Epithelial cell of proximal tubule (primary cell): ENCODE measurements around the gene RNF217. TPM values are rescaled to one million over a fixed set of nuclear protein-coding genes. Genes with fewer than 3 reads are reported as not detected.

ENCODE experiments used
- DNase-seq: peaks from one replicate; pipeline ENCODE4 v3.0.0-alpha.2; 2011; ENCODE audit warnings: low read depth
- H3K4me3 ChIP-seq: 2 replicates; pipeline ENCODE4 v1.5.1; 2011; ENCODE audit warnings: low read depth, mild to moderate bottlenecking, low read length
- CTCF ChIP-seq: conservative IDR thresholded peaks from 2 replicates; pipeline ENCODE4 v1.5.1; 2012; ENCODE audit warnings: low read depth, mild to moderate bottlenecking, low read length
- total RNA-seq: library from RNA; depleted of rRNA; stranded (reverse); fragments of >200 nt; gene quantifications from 2 replicates; pipeline ENCODE4 v1.2.3, GENCODE V29; 2015

The RNF217 gene
- total RNA-seq, 1 donor from 2014 or later, result 12.6 TPM

DNA sequence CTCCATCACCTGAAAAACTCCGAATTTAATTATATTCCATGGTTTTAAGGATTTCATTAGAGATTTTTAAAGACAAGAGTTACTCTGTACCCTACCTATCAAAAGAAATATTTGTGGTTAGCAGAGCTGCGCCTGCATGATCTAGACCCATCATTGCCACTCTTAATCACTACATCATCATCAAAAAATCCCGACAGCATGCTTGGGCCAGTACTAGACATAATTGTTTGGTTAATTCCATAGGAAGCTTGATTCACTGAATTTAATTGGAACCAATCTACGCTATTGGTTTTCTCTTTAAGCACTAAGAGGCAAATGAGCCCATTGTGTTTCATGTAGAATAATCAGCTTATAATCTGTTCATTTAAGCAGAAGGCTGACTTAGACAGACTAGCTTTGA lies 33.4 kb upstream of the RNF217 start:
- no peak overlapping the region for H3K4me3 ChIP-seq
- no peak for DNase-seq
- no peak for TF ChIP-seq CTCF

DNA sequence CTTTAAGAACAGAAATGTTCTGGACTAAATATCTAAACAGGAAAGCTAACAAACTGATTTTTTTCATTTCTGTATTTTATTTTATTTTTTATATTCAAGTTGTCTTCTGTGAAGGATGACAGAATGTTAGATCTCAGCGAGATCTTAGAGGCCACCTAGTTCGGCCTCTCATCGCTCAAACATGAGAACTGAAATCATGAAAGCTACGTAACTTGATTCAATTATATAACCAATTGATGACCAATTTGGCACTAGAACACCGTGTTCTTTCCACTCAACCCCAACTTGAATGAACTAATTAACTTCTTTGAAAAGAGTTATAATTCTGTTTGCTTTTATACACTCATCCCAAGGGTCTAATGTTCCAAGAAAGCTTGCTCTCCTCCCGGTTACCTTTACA lies 24.6 kb upstream of the RNF217 start:
- no peak for DNase-seq
- H3K4me3 ChIP-seq, result no peak overlapping the region
- TF ChIP-seq CTCF, result no peak

DNA sequence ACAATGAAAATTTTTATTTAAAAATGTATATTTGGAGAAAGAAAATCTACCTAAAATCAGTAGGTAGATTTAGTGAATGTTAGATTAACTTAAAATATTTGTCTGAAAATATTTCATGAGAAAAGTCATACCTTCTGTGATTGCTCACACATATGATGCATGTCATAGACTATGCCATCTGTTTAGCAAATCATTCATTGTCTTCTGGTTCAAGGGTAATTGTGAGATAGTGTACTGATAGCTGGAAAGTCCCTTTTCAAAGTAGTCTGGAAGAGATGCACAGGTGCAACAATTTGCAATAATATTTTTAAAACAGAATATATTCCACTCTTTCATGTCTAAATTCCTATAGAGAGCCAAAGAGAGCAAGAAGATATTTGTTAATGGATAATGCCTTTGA lies 21.0 kb upstream of the RNF217 start:
- H3K4me3 ChIP-seq, result no peak overlapping the region
- no peak for DNase-seq
- TF ChIP-seq CTCF, result no peak

DNA sequence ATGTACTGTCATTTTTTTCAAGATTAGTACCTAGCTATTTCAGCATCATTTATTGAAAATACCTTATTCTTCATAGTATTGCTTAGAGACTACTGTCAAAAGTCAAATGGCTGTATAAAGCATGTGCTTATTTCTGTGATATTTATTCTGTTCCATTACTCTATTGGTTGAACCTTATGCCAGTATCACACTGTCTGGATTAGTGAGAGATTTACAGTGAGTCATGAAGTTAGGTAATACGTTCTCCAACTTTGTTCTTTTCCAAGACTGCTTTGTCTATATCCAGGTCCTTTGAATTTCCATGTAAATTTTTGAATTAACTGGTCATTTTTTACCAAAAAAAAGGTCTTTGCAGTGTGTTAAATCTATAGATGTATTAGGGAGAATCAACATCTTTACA lies 18.6 kb upstream of the RNF217 start:
- no peak for DNase-seq
- no peak for TF ChIP-seq CTCF
- no peak overlapping the region for H3K4me3 ChIP-seq

DNA sequence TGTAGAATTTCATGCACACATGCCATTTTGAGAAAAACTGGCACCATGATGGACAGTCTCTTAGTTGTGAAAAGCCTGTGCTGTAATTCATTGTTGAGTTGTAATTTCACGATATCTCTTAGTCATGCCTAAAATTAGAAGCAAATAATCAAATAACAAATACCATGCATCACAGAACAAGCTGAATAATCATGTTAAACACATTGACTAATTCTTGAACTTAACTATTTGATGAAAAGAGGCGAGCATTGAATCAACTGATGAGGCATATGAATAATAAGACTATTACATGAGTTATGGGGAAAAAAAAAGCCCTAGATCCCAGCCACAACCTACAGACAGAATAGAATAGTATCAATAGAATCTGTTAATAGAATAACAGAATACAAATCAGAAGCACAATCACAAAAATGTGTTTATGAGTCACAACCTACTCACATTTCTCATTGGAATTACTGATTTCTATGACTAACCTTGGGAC lies 14.2 kb upstream of the RNF217 start:
- no peak for TF ChIP-seq CTCF
- no peak overlapping the region for H3K4me3 ChIP-seq
- DNase-seq, result no peak

- no peak overlapping the region for H3K4me3 ChIP-seq
- TF ChIP-seq CTCF, result no peak
- no peak for DNase-seq
Observed at GRCh38 chr6:124949706-124950105, 12.5 kb upstream of the RNF217 start.

DNA sequence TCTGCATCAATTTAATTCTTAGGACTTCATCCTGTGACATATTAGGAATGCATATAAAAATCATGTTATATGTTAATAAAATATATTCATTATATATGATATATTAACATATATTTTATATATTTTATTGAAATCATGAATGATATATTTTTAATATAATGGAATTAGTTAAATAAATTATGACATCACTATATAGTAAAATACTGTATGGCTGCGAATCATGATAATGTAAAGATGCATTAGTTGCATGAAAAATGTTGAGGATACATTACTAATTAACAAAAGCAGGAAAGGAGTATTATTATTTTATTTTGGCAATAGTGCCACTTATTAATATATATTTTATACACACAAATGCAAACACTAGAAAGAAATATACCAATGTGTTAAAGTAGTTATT lies 8.4 kb upstream of the RNF217 start:
- no peak for DNase-seq
- no peak for TF ChIP-seq CTCF
- no peak overlapping the region for H3K4me3 ChIP-seq
